Activated CD4-positive, alpha-beta memory T cell treated with anti-CD3 and anti-CD28 coated beads, Interleukin-2, amount 10 ng/mL, durations not matched to agents 7 days and 5 days (primary cell): ENCODE data around the gene TBX3. TPM values are rescaled to one million over a fixed set of nuclear protein-coding genes. Genes with fewer than 3 reads are reported as not detected.
"Not testable (repeated sequence)": the region's sequence is repeated elsewhere in the genome, so short reads cannot be mapped to it uniquely, and the experiment has no call there.

Experiments
- CTCF ChIA-PET: fragments of 350-600 bp; sonication (Branson Sonifier 250); formaldehyde crosslinking; loops from one replicate; lab custom pipeline; 2021; ENCODE audit warnings: antibody characterized with exemption, inconsistent platforms; lab: Charles Lee
- POLR2A ChIA-PET: fragments of 350-600 bp; sonication (Branson Sonifier 250); formaldehyde crosslinking; loops from one replicate; lab custom pipeline; 2021; ENCODE audit warnings: antibody characterized with exemption; lab: Charles Lee
- DNase-seq: peaks from one replicate; pipeline ENCODE4 v3.0.0-alpha.2; 2020
- H3K27ac Mint-ChIP-seq: one replicate; pipeline ENCODE4 v1.8.0; 2021; ENCODE audit warnings: mild to moderate bottlenecking, mixed read lengths
- H3K27me3 Mint-ChIP-seq: one replicate; pipeline ENCODE4 v1.8.0; 2021; ENCODE audit warnings: mixed read lengths
- H3K36me3 Mint-ChIP-seq: one replicate; pipeline ENCODE4 v1.8.0; 2021; ENCODE audit warnings: low read depth, mixed read lengths
- H3K4me1 Mint-ChIP-seq: one replicate; pipeline ENCODE4 v1.8.0; 2021; ENCODE audit warnings: mixed read lengths
- H3K4me3 Mint-ChIP-seq: one replicate; pipeline ENCODE4 v1.8.0; 2021; ENCODE audit warnings: mild to moderate bottlenecking, mixed read lengths
- H3K9me3 Mint-ChIP-seq: one replicate; pipeline ENCODE4 v1.8.0; 2021; ENCODE audit warnings: mixed read lengths
- total RNA-seq, 2 experiments: library from RNA; stranded (reverse); gene quantifications; one replicate each; pipeline ENCODE4 v1.2.3, GENCODE V29; 2021

The TBX3 gene
- total RNA-seq = not detected

- ChIA-PET CTCF (no interaction called here), POLR2A (interaction anchor here (1.2 to 1.5 kb wide), 3 partner anchors 9 to 15 kb away, joined by 3 read pairs; no protein-coding TSS in a partner anchor)
- H3K27me3 Mint-ChIP-seq = peaks cover 92% of the 10 kb centered on the region
- H3K4me1 Mint-ChIP-seq = peaks cover 16% of the 10 kb centered on the region
- H3K27ac Mint-ChIP-seq = no peak within 1 kb of the TSS
- peaks cover 21% of the 10 kb centered on the region for H3K36me3 Mint-ChIP-seq
- peak within 1 kb of the TSS; percentile 62 for H3K4me3 Mint-ChIP-seq
- no peaks in the 10 kb centered on the region for H3K9me3 Mint-ChIP-seq
- peak; percentile 41 for DNase-seq
Measured at GRCh38 chr12:114684098-114684869, at the start of gene TBX3. Gene TBX3, minus strand, starts transcription at chr12:114684175. Its CDS starts 975 bp downstream, at chr12:114683200.

GRCh38 chr12:114732426-114733030 lies 48.6 kb upstream of the TBX3 start:
- Mint-ChIP-seq H3K36me3 (no peaks in the 10 kb centered on the region), H3K4me3 (no peak overlapping the region), H3K9me3 (no peaks in the 10 kb centered on the region), H3K27ac (no peak overlapping the region), H3K27me3 (peaks cover 18% of the 10 kb centered on the region), H3K4me1 (no peaks in the 10 kb centered on the region)
- POLR2A ChIA-PET = no interaction called here
- no peak for DNase-seq
- CTCF ChIA-PET = no interaction called here

- no peak overlapping the region for H3K4me3 Mint-ChIP-seq
- no peaks in the 10 kb centered on the region for H3K9me3 Mint-ChIP-seq
- no peaks in the 10 kb centered on the region for H3K36me3 Mint-ChIP-seq
- DNase-seq = no peak
- ChIA-PET CTCF (no interaction called here), POLR2A (no interaction called here)
- no peaks in the 10 kb centered on the region for H3K4me1 Mint-ChIP-seq
- peaks cover 3% of the 10 kb centered on the region for H3K27me3 Mint-ChIP-seq
- no peak overlapping the region for H3K27ac Mint-ChIP-seq
Measured at GRCh38 chr12:114729731-114730130, 45.8 kb upstream of the TBX3 start.

GRCh38 chr12:114726092-114726710 lies 42.2 kb upstream of the TBX3 start:
- Mint-ChIP-seq H3K27ac (no peak overlapping the region), H3K36me3 (no peaks in the 10 kb centered on the region), H3K27me3 (no peaks in the 10 kb centered on the region), H3K4me1 (no peaks in the 10 kb centered on the region), H3K9me3 (no peaks in the 10 kb centered on the region), H3K4me3 (no peak overlapping the region)
- ChIA-PET POLR2A (no interaction called here), CTCF (interaction anchor here (0.6 kb wide), 1 partner anchor 47 kb away, joined by 4 read pairs; no protein-coding TSS in a partner anchor)
- no peak for DNase-seq

GRCh38 chr12:114722176-114722575 lies 38.2 kb upstream of the TBX3 start:
- H3K4me3 Mint-ChIP-seq, H3K9me3 Mint-ChIP-seq, H3K27ac Mint-ChIP-seq, H3K36me3 Mint-ChIP-seq, POLR2A ChIA-PET, H3K4me1 Mint-ChIP-seq, CTCF ChIA-PET, H3K27me3 Mint-ChIP-seq, DNase-seq: not testable (repeated sequence)

- Mint-ChIP-seq H3K4me1 (no peaks in the 10 kb centered on the region), H3K9me3 (no peaks in the 10 kb centered on the region), H3K36me3 (no peaks in the 10 kb centered on the region), H3K27ac (no peak overlapping the region), H3K4me3 (no peak overlapping the region), H3K27me3 (no peaks in the 10 kb centered on the region)
- CTCF ChIA-PET = no interaction called here
- DNase-seq = no peak
- POLR2A ChIA-PET = no interaction called here
Measured at GRCh38 chr12:114721266-114721665, 37.3 kb upstream of the TBX3 start.

GRCh38 chr12:114713466-114714215 lies 29.7 kb upstream of the TBX3 start:
- POLR2A ChIA-PET = no interaction called here
- H3K4me3 Mint-ChIP-seq = no peak overlapping the region
- H3K4me1 Mint-ChIP-seq = no peaks in the 10 kb centered on the region
- DNase-seq = no peak
- H3K36me3 Mint-ChIP-seq = no peaks in the 10 kb centered on the region
- peaks cover 2% of the 10 kb centered on the region for H3K9me3 Mint-ChIP-seq
- H3K27ac Mint-ChIP-seq = no peak overlapping the region
- H3K27me3 Mint-ChIP-seq = no peaks in the 10 kb centered on the region
- CTCF ChIA-PET = no interaction called here

- no peaks in the 10 kb centered on the region for H3K27me3 Mint-ChIP-seq
- no peak overlapping the region for H3K4me3 Mint-ChIP-seq
- peaks cover 2% of the 10 kb centered on the region for H3K9me3 Mint-ChIP-seq
- no peaks in the 10 kb centered on the region for H3K36me3 Mint-ChIP-seq
- H3K27ac Mint-ChIP-seq = no peak overlapping the region
- no peak for DNase-seq
- CTCF ChIA-PET = no interaction called here
- H3K4me1 Mint-ChIP-seq = no peaks in the 10 kb centered on the region
- POLR2A ChIA-PET = no interaction called here
Measured at GRCh38 chr12:114711689-114712152, 27.7 kb upstream of the TBX3 start.

GRCh38 chr12:114710151-114710550 lies 26.2 kb upstream of the TBX3 start:
- Mint-ChIP-seq H3K36me3 (no peaks in the 10 kb centered on the region), H3K27me3 (no peaks in the 10 kb centered on the region), H3K4me3 (no peak overlapping the region), H3K27ac (no peak overlapping the region), H3K4me1 (no peaks in the 10 kb centered on the region), H3K9me3 (peaks cover 2% of the 10 kb centered on the region)
- ChIA-PET POLR2A (no interaction called here), CTCF (no interaction called here)
- no peak for DNase-seq

GRCh38 chr12:114709112-114709511 lies 25.1 kb upstream of the TBX3 start:
- no peaks in the 10 kb centered on the region for H3K4me1 Mint-ChIP-seq
- no peak overlapping the region for H3K27ac Mint-ChIP-seq
- CTCF ChIA-PET = no interaction called here
- POLR2A ChIA-PET = no interaction called here
- no peaks in the 10 kb centered on the region for H3K9me3 Mint-ChIP-seq
- no peaks in the 10 kb centered on the region for H3K36me3 Mint-ChIP-seq
- H3K4me3 Mint-ChIP-seq = no peak overlapping the region
- no peaks in the 10 kb centered on the region for H3K27me3 Mint-ChIP-seq
- DNase-seq = no peak

- H3K4me3 Mint-ChIP-seq, DNase-seq, H3K27me3 Mint-ChIP-seq, POLR2A ChIA-PET, H3K36me3 Mint-ChIP-seq, H3K9me3 Mint-ChIP-seq, H3K4me1 Mint-ChIP-seq, H3K27ac Mint-ChIP-seq, CTCF ChIA-PET: not testable (repeated sequence)
Measured at GRCh38 chr12:114708598-114708997, 24.6 kb upstream of the TBX3 start.

- Mint-ChIP-seq H3K9me3 (no peaks in the 10 kb centered on the region), H3K27me3 (peaks cover 30% of the 10 kb centered on the region), H3K4me3 (no peak overlapping the region), H3K36me3 (peaks cover 3% of the 10 kb centered on the region), H3K4me1 (no peaks in the 10 kb centered on the region), H3K27ac (no peak overlapping the region)
- CTCF ChIA-PET = no interaction called here
- no peak for DNase-seq
- POLR2A ChIA-PET = no interaction called here
Measured at GRCh38 chr12:114704096-114704495, 20.1 kb upstream of the TBX3 start.

- POLR2A ChIA-PET = no interaction called here
- no peak overlapping the region for H3K4me3 Mint-ChIP-seq
- H3K36me3 Mint-ChIP-seq = peaks cover 3% of the 10 kb centered on the region
- H3K27me3 Mint-ChIP-seq = peaks cover 40% of the 10 kb centered on the region
- no peaks in the 10 kb centered on the region for H3K4me1 Mint-ChIP-seq
- CTCF ChIA-PET = interaction anchor here (0.7 kb wide), 2 partner anchors 40 to 248 kb away, joined by 6 to 8 read pairs; no protein-coding TSS in a partner anchor
- no peak overlapping the region for H3K27ac Mint-ChIP-seq
- DNase-seq = no peak
- no peaks in the 10 kb centered on the region for H3K9me3 Mint-ChIP-seq
Measured at GRCh38 chr12:114703060-114703493, 19.1 kb upstream of the TBX3 start.
